AG09319 (cell line): ENCODE data around the gene CPT2.

Source experiments
- DNase-seq: peaks from one replicate; pipeline ENCODE4 v3.0.0-alpha.2; 2010; ENCODE audit warnings: low read depth; ENCODE audit errors: extremely low read depth
- TF ChIP-seq, protein P1 (sequence below): IDR thresholded peaks from 2 replicates; pipeline ENCODE4 v1.5.1; 2011; ENCODE audit warnings: low read depth, mild to moderate bottlenecking, inconsistent platforms, low read length, moderate library complexity

CPT2 gene

DNA sequence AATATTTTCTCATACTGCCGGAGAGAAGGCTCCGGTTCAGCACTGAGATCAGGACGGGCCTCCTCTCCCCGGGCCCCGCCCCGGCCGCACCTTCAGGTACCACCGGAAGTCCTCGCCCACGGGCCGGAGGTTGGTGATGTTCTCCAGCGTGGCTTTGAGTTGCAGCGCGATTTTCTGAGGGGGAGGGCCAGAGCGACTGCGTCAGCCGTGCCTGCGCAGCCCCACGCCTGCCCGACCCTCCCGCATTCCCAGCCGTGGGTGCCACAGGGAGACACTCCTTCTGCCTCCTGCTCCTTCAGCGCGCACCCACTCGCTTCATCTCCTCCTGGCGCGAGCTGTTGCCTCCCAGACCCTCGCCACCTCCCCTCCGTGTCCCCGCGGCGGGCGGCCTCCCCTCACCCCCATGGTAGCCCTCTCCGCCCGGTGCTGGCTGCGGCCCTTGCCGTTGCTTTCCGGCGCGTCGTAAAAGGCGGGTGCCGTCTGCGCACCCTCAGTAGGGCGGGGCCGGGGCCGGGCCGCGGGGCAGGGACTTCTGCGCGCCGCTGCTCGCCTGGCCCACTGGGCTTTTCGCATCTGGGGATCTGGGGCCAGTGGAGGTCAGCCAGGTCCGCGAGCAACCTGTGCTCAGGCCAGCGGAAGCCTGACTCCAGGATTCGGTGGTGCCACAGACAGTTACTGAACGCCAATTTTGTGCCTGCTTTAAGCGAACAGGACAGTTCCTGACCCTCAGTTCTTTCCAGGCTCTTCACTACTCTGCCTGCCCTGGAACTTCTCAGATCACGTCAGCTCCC, 23.7 kb downstream of the CPT2 start, which contains the start of gene CZIB:
Gene CZIB (minus strand): TSS at position 464 of the 791 bp plus-strand sequence. CDS start 59 bp downstream, at position 405.
- DNase-seq, result peak; percentile 70
- TF ChIP-seq, protein P1, sequence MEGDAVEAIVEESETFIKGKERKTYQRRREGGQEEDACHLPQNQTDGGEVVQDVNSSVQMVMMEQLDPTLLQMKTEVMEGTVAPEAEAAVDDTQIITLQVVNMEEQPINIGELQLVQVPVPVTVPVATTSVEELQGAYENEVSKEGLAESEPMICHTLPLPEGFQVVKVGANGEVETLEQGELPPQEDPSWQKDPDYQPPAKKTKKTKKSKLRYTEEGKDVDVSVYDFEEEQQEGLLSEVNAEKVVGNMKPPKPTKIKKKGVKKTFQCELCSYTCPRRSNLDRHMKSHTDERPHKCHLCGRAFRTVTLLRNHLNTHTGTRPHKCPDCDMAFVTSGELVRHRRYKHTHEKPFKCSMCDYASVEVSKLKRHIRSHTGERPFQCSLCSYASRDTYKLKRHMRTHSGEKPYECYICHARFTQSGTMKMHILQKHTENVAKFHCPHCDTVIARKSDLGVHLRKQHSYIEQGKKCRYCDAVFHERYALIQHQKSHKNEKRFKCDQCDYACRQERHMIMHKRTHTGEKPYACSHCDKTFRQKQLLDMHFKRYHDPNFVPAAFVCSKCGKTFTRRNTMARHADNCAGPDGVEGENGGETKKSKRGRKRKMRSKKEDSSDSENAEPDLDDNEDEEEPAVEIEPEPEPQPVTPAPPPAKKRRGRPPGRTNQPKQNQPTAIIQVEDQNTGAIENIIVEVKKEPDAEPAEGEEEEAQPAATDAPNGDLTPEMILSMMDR, result no peak

GRCh38 chr1:53220962-53221286, 24.3 kb downstream of the CPT2 start:
- TF ChIP-seq, protein P1, result no peak
- no peak for DNase-seq

GRCh38 chr1:53237638-53238037, 41.0 kb downstream of the CPT2 start:
- TF ChIP-seq, protein P1, result no peak
- DNase-seq, result no peak

DNA sequence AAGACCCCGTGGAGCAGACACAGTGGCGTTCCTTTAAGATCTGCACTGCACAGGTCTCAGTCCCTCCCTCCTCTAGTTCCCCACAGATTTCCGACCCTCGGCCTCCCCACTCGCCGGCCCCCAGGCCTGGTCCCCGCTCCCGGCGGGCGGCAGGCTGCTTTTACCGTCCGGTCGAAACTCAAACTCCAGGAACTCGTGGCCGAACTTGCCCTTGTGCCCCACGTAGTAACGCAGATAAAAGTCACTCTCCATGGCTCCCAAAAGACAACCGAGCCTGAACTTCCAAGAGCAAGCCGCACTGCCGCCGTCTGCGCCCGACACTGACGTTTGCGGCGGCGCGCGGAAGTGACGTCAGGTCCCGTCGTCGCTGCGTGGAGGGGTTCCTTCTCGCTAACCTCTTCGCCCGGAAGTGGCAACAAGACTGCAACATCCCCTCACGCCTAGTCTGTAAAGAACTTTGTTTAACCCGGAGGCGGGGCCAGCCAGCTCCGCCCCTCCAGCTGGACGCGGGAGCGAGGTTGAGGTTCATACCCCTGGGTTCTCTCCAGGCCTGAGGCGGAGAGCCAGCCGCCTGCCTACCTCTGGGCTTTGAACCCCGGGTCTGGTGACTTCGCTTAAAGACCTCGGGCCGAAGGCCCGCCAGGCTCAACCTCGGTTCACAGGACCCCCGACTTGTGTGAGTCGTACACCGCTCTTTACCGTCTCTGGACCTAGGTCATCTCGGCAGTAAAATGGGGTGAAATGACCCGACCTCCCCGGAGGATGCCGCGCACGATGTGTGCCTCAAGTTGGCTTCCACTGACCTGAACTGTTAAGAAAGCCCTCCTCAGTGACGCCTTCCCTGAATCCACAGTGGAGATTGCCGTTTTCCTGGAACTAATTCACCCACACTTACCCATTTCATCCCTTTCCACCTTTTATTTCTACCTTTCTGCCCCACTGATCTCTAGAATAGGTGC, 41.9 kb downstream of the CPT2 start, which contains the start of gene MAGOH:
Gene MAGOH (minus strand): TSS at position 322 of the 959 bp plus-strand sequence. CDS start 70 bp downstream, at position 252.
- TF ChIP-seq, protein P1, result no peak
- peak; percentile 87 for DNase-seq

- TF ChIP-seq, protein P1, result no peak
- no peak for DNase-seq
Observed at GRCh38 chr1:53241828-53242227, 45.2 kb downstream of the CPT2 start.

DNA sequence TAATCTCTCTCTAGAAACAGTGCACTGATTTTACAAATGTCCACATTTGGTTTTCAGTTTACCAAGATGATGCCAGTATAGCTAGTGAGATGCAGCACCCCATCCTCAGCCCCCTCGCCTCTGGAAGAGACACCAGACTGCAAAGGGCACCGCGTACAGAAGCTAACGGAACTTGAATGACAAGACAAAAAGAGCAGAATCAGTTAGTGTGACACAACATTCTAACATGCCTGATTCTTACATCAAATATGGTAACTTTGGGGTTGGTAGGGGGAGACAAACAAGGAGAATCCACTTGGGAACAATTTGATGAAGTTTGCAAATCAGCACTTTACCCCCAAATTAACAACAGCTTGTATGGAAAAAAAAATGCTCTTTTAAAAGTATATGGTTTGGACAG, 45.8 kb downstream of the CPT2 start:
- TF ChIP-seq, protein P1, result no peak
- DNase-seq, result no peak
